HCT116 (cell line): ENCODE results near the gene EEF1A2. TPM values are rescaled to one million over a fixed set of nuclear protein-coding genes. Genes with fewer than 3 reads are reported as not detected.

Experiments used
- ATAC-seq: fragments of 200-7000 bp; cut with Tn5 transposase; 2 replicates; pipeline ENCODE4 v1.9.1; 2020; ENCODE audit warnings: mild to moderate bottlenecking, moderate library complexity
- Bru-seq: library from RNA; stranded (reverse); fragments of 400-500 nt; gene quantifications from one replicate; lab custom pipeline; 2021; lab: Mats Ljungman, UMichigan
- BruChase-seq, 2 experiments: library from RNA; stranded (reverse); fragments of 400-500 nt; gene quantifications; one replicate each; lab custom pipeline; 2021; lab: Mats Ljungman, UMichigan
- BruUV-seq: library from RNA; stranded (reverse); fragments of 400-500 nt; replicated peaks from 2 replicates; lab custom pipeline; 2021; lab: Mats Ljungman, UMichigan
- CTCF ChIA-PET: fragments of 300-600 bp; sonication (Branson Sonifier 250); formaldehyde crosslinking; loops from one replicate; lab custom pipeline; 2021; ENCODE audit warnings: antibody characterized with exemption; lab: Charles Lee
- POLR2A ChIA-PET: fragments of 300-600, 350-600 bp; sonication (Branson Sonifier 250); formaldehyde crosslinking; loops from one replicate; lab custom pipeline; 2021; ENCODE audit warnings: antibody characterized with exemption; lab: Charles Lee
- RAD21 ChIA-PET, 2 experiments: fragments of 300-600 bp; sonication (Branson Sonifier 250); formaldehyde crosslinking; loops; one replicate each; lab custom pipeline; 2023; ENCODE audit warnings: low total read pairs in 2 of 2; ENCODE audit not compliant: uncharacterized antibody in 2 of 2, unreplicated experiment in 2 of 2, low non-redundant PET in 1 of 2; lab: Charles Lee
- DNase-seq: peaks from one replicate; pipeline ENCODE4 v3.0.0-alpha.2; 2010; ENCODE audit warnings: low read depth, low spot score
- H2AFZ ChIP-seq: fragments of 200-600 bp; shearing (Covaris generic), sonication (generic); 2 replicates; pipeline ENCODE4 v1.6.1; 2017; ENCODE audit warnings: low read depth, mixed run types, mixed read lengths, antibody characterized with exemption, low read length; ENCODE audit not compliant: poor library complexity, severe bottlenecking
- H3K27ac ChIP-seq: 2 replicates; pipeline ENCODE4 v1.5.1; 2012; ENCODE audit warnings: low read depth, low read length
- H3K27me3 ChIP-seq: fragments of 200-600 bp; sonication (generic); 2 replicates; pipeline ENCODE4 v1.6.1; 2016; ENCODE audit warnings: mixed run types, low read length, mixed read lengths; ENCODE audit not compliant: insufficient read depth
- H3K36me3 ChIP-seq, 2 experiments: fragments of 200-500 bp in 1 of 2; fragments of 200-600 bp in 1 of 2; sonication (Bioruptor generic) in 1 of 2; sonication (generic) in 1 of 2; 2 replicates each; pipeline versions ENCODE4 v1.5.1 to v1.6.1; 2014 to 2016; ENCODE audit warnings: low read length in 2 of 2, inconsistent platforms in 1 of 2, mixed read lengths in 1 of 2, mixed run types in 1 of 2; ENCODE audit not compliant: insufficient read depth in 2 of 2, control insufficient read depth in 1 of 2
- H3K4me1 ChIP-seq, 2 experiments: fragments of 200-600 bp in 1 of 2; sonication (generic) in 1 of 2; 2 replicates each; pipeline versions ENCODE4 v1.5.1 to v1.6.1; 2012 to 2017; ENCODE audit warnings: low read length in 2 of 2, inconsistent platforms in 1 of 2, mild to moderate bottlenecking in 1 of 2, mixed read lengths in 1 of 2, mixed run types in 1 of 2, moderate library complexity in 1 of 2; ENCODE audit not compliant: insufficient read depth in 2 of 2, control insufficient read depth in 1 of 2
- H3K4me2 ChIP-seq: fragments of 200-600 bp; sonication (generic); 2 replicates; pipeline ENCODE4 v1.6.1; 2017; ENCODE audit warnings: mixed run types, low read length, mixed read lengths
- H3K4me3 ChIP-seq, 2 experiments: fragments of 200-600 bp in 1 of 2; sonication (generic) in 1 of 2; replicated peaks in 1 of 2; 2 replicates each; pipeline ENCODE4 v1.5.1; 2011 to 2016; ENCODE audit warnings: low read length in 2 of 2, control low read depth in 1 of 2, low read depth in 1 of 2, mild to moderate bottlenecking in 1 of 2, mixed read lengths in 1 of 2, mixed run types in 1 of 2
- H3K79me2 ChIP-seq: fragments of 200-600 bp; sonication (generic); 2 replicates; pipeline ENCODE4 v1.6.1; 2017; ENCODE audit warnings: mild to moderate bottlenecking, mixed run types, low read length, moderate library complexity, mixed read lengths; ENCODE audit not compliant: insufficient read depth
- H3K9ac ChIP-seq: fragments of 200-600 bp; sonication (generic); 2 replicates; pipeline ENCODE4 v1.6.1; 2016; ENCODE audit warnings: low read length, mixed read lengths
- H3K9me2 ChIP-seq: fragments of 200-600 bp; sonication (generic), shearing (Covaris generic); 2 replicates; pipeline ENCODE4 v1.6.1; 2017; ENCODE audit warnings: mixed run types, mild to moderate bottlenecking, moderate library complexity; ENCODE audit not compliant: insufficient read depth
- H3K9me3 ChIP-seq, 2 experiments: fragments of 200-500 bp in 1 of 2; fragments of 200-600 bp in 1 of 2; sonication (Bioruptor generic) in 1 of 2; sonication (generic) in 1 of 2; 2 replicates each; pipeline ENCODE4 v1.6.1; 2014 to 2017; ENCODE audit warnings: low read length in 2 of 2, mixed read lengths in 2 of 2, inconsistent platforms in 1 of 2, low read depth in 1 of 2, mild to moderate bottlenecking in 1 of 2, mixed run types in 1 of 2, moderate library complexity in 1 of 2; ENCODE audit not compliant: control insufficient read depth in 1 of 2, insufficient read depth in 1 of 2
- H4K20me1 ChIP-seq: fragments of 200-600 bp; sonication (generic), shearing (Covaris generic); 2 replicates; pipeline ENCODE4 v1.6.1; 2017; ENCODE audit warnings: mixed run types, mild to moderate bottlenecking, moderate library complexity; ENCODE audit not compliant: insufficient read depth
- CTCF ChIP-seq, 3 experiments: fragments of 200-600 bp in 1 of 3; sonication (generic) in 1 of 3; IDR thresholded peaks in 2 of 3; conservative IDR thresholded peaks in 1 of 3; 2 replicates each; pipeline ENCODE4 v1.5.1; 2012 to 2017; ENCODE audit warnings: low read depth in 2 of 3, low read length in 2 of 3, antibody characterized with exemption in 1 of 3, borderline replicate concordance in 1 of 3, control low read depth in 1 of 3, mild to moderate bottlenecking in 1 of 3, mixed read lengths in 1 of 3, mixed run types in 1 of 3, moderate library complexity in 1 of 3; ENCODE audit not compliant: insufficient read depth in 1 of 3
- EZH2phosphoT487 ChIP-seq: fragments of 200-600 bp; IDR thresholded peaks from 2 replicates; pipeline ENCODE4 v1.6.1; 2018; ENCODE audit warnings: antibody characterized with exemption, borderline replicate concordance
- POLR2AphosphoS5 ChIP-seq: IDR thresholded peaks from 2 replicates; pipeline ENCODE4 v1.6.1; 2011; ENCODE audit warnings: mild to moderate bottlenecking, low read depth, low read length, moderate library complexity
- TCF7L2 ChIP-seq: IDR thresholded peaks from 2 replicates; pipeline ENCODE4 v1.7.0; 2011; ENCODE audit warnings: borderline replicate concordance, inconsistent platforms; ENCODE audit not compliant: insufficient read depth, insufficient read length; ENCODE audit errors: extremely low read depth
- ZFX ChIP-seq: fragments of 450-650 bp; IDR thresholded peaks from 2 replicates; pipeline ENCODE4 v1.6.1; 2017
- intact Hi-C: fragments of 100-400 bp; cut with micrococcal nuclease; formaldehyde crosslinking; loops from 2 replicates; pipeline ENCODE4 v1.10.0; 2022
- long read RNA-seq: library from polyadenylated mRNA; unstranded; transcript quantifications from one replicate; pipeline ENCODE4 v2.0.0, GENCODE V29; 2021; ENCODE audit not compliant: unreplicated experiment
- polyA plus RNA-seq: library from polyadenylated mRNA; unstranded; fragments of >200 nt; gene quantifications from 2 replicates; pipeline ENCODE4 v1.2.1, GENCODE V29; 2012; ENCODE audit warnings: missing spikeins
- total RNA-seq: library from RNA; stranded (reverse); gene quantifications from one replicate; pipeline ENCODE4 v1.2.1, GENCODE V29; 2021; ENCODE audit not compliant: unreplicated experiment

The EEF1A2 gene
- 454 TPM for total RNA-seq
- 682 and 834 TPM in 2 replicates for polyA plus RNA-seq
- percentile 85 among the genes with signal in this experiment for Bru-seq, nascent RNA
- BruChase-seq, experiment 1, labeled RNA remaining after a 6-hour chase, result percentile 96 among the genes with signal in this experiment
- BruChase-seq, experiment 2, labeled RNA remaining after a 2-hour chase, result percentile 91 among the genes with signal in this experiment
- long read RNA-seq, transcript EEF1A2-201 (8 exons, 2,014 nt), result major isoform, 450 of 593 reads
- long read RNA-seq, partial matches to known transcripts, result 99 of 593 reads
- long read RNA-seq, other reads (novel, unspliced or antisense), result 44 of 593 reads

GRCh38 chr20:63498960-63499337 is at the start of gene EEF1A2:
Gene EEF1A2 (minus strand): TSS chr20:63499083. CDS start chr20:63497763, 1,320 bp downstream.
- TF ChIP-seq POLR2AphosphoS5 (peak; percentile 65), ZFX (peak; percentile 9; the same call in 1 of the 2 replicates), EZH2phosphoT487 (no peak), TCF7L2 (peak; percentile 61), CTCF (IDR thresholded peaks at IDR 0.05 in 2 of 3, conservative IDR thresholded peaks at IDR 0.05 in 1 of 3; ENCODE audit: borderline replicate concordance in 1 of 3, insufficient read depth in 1 of 3, low read depth in 2 of 3, low read length in 2 of 3) (peak in 2 of 3 experiments; percentile 15 to 20; a peak in 1 of 6 replicates)
- H3K9me2 ChIP-seq, result no peaks in the 10 kb centered on the region
- peak within 1 kb of the TSS; percentile 95 for H3K4me2 ChIP-seq
- peaks cover 45% of the 10 kb centered on the region for H3K79me2 ChIP-seq
- H3K9ac ChIP-seq, result peak within 1 kb of the TSS; percentile 78
- DNase-seq, result no peak
- no peaks in the 10 kb centered on the region for H3K27me3 ChIP-seq
- H3K9me3 ChIP-seq, result no peaks in the 10 kb centered on the region
- H3K36me3 ChIP-seq, result peaks cover 10 to 32% of the 10 kb centered on the region in 2 experiments; a peak in 3 of 4 replicates
- CTCF ChIA-PET, result no interaction called here
- intact Hi-C loops, result no loop called here
- H3K4me1 ChIP-seq, result peaks cover 23 to 43% of the 10 kb centered on the region in 2 experiments
- POLR2A ChIA-PET, result no interaction called here
- RAD21 ChIA-PET, result no interaction called here
- no TSS peak for BruUV-seq
- peak within 1 kb of the TSS; percentile 85 for H3K27ac ChIP-seq
- ATAC-seq, result peak; percentile 56
- no peaks in the 10 kb centered on the region for H4K20me1 ChIP-seq
- peak within 1 kb of the TSS; percentile 82 to 84 for H3K4me3 ChIP-seq
- no peak within 1 kb of the TSS for H2AFZ ChIP-seq
